ENCODE measurements around the gene GPR143. TPM values are rescaled to one million over a fixed set of nuclear protein-coding genes. Genes with fewer than 3 reads are reported as not detected.

The GPR143 gene
- total RNA-seq, 1 donor from 2014 or later, result 7.1 TPM

- no peak for DNase-seq (ENCODE audit: low spot score, unreplicated experiment)
- Mint-ChIP-seq H3K4me3 (ENCODE audit: low read depth) (no peak overlapping the region), H3K27ac (peak overlapping the region; percentile 57), H3K27me3 (no peaks in the 10 kb centered on the region), H3K9me3 (ENCODE audit: low read depth) (peaks cover 16% of the 10 kb centered on the region), H3K36me3 (ENCODE audit: insufficient read depth) (peaks cover 29% of the 10 kb centered on the region), H3K4me1 (ENCODE audit: low read depth) (peaks cover 3% of the 10 kb centered on the region)
- TF ChIP-seq, protein P1, sequence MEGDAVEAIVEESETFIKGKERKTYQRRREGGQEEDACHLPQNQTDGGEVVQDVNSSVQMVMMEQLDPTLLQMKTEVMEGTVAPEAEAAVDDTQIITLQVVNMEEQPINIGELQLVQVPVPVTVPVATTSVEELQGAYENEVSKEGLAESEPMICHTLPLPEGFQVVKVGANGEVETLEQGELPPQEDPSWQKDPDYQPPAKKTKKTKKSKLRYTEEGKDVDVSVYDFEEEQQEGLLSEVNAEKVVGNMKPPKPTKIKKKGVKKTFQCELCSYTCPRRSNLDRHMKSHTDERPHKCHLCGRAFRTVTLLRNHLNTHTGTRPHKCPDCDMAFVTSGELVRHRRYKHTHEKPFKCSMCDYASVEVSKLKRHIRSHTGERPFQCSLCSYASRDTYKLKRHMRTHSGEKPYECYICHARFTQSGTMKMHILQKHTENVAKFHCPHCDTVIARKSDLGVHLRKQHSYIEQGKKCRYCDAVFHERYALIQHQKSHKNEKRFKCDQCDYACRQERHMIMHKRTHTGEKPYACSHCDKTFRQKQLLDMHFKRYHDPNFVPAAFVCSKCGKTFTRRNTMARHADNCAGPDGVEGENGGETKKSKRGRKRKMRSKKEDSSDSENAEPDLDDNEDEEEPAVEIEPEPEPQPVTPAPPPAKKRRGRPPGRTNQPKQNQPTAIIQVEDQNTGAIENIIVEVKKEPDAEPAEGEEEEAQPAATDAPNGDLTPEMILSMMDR (IDR thresholded peaks at IDR 0.05; ENCODE audit: unreplicated experiment), result no peak
Observed at GRCh38 chrX:9707306-9708033, 58.2 kb downstream of the GPR143 start.

- Mint-ChIP-seq H3K27ac (no peak overlapping the region), H3K9me3 (ENCODE audit: low read depth) (peaks cover 14% of the 10 kb centered on the region), H3K36me3 (ENCODE audit: insufficient read depth) (peaks cover 30% of the 10 kb centered on the region), H3K4me3 (ENCODE audit: low read depth) (no peak overlapping the region), H3K27me3 (no peaks in the 10 kb centered on the region), H3K4me1 (ENCODE audit: low read depth) (peaks cover 3% of the 10 kb centered on the region)
- DNase-seq (ENCODE audit: low spot score, unreplicated experiment), result no peak
- TF ChIP-seq, protein P1 (IDR thresholded peaks at IDR 0.05; ENCODE audit: unreplicated experiment), result no peak
Observed at GRCh38 chrX:9706421-9706820, 59.2 kb downstream of the GPR143 start.

DNA sequence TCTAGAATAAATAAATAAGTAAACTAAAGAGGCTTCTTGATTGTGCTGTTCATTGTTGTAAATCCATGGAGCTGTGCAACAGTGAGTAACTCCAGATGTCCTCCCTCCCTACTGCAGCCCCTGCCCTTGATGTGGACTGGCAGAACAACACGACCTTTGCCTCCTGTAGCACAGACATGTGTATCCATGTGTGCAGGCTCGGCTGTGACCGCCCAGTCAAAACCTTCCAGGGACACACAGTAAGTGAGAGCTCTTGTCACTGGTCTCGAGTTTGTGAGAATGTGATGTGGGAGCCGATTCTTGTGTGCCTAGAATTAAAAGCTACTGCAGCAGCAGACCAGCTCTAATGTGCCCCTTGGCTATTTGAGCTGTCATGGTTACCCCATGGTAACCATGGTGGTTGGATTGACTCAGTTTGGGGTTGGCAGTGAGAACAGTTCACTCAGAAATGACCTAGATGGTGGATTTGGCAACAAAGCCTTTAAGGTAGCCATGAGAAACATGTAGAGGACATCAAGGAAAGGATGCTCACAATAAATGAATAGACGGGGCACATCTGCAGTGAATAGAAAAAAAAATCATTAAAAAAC, 60.7 kb downstream of the GPR143 start:
- no peaks in the 10 kb centered on the region for H3K27me3 Mint-ChIP-seq

DNA sequence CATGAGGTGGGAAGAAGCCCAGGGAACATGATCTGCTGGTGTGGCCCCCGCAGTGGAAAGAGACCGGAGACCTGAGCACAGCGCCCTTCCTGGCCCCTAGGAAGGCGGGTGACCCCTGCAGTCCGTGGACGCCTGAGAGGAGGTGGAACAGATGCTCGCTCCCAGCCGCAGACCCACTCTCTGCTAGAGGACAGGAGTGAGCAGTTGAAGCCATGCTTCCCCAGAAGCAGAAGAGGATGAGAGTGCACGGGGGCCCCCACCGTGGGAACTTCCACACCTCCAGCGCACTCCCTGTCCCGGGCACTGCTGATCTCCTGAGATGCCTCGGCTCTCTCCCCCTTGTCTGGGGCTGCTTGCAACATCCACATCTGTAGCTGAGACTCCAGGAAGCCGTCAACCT, 62.2 kb downstream of the GPR143 start:
- Mint-ChIP-seq H3K27ac (no peak overlapping the region), H3K36me3 (ENCODE audit: insufficient read depth) (peaks cover 42% of the 10 kb centered on the region)
- TF ChIP-seq, protein P1 (IDR thresholded peaks at IDR 0.05; ENCODE audit: unreplicated experiment), result no peak

More for the DNA sequence above, 60.7 kb downstream of the GPR143 start:
- Mint-ChIP-seq H3K4me1 (ENCODE audit: low read depth) (peaks cover 3% of the 10 kb centered on the region), H3K9me3 (ENCODE audit: low read depth) (peaks cover 18% of the 10 kb centered on the region), H3K4me3 (ENCODE audit: low read depth) (no peak overlapping the region), H3K27ac (no peak overlapping the region), H3K36me3 (ENCODE audit: insufficient read depth) (peaks cover 37% of the 10 kb centered on the region)
- TF ChIP-seq, protein P1 (IDR thresholded peaks at IDR 0.05; ENCODE audit: unreplicated experiment), result no peak
- no peak for DNase-seq (ENCODE audit: low spot score, unreplicated experiment)

GRCh38 chrX:9701790-9702189, 63.9 kb downstream of the GPR143 start:
- DNase-seq (ENCODE audit: low spot score, unreplicated experiment), result no peak
- TF ChIP-seq, protein P1 (IDR thresholded peaks at IDR 0.05; ENCODE audit: unreplicated experiment), result no peak
- no peaks in the 10 kb centered on the region for H3K4me1 Mint-ChIP-seq (ENCODE audit: low read depth)
- H3K27me3 Mint-ChIP-seq, result no peaks in the 10 kb centered on the region
- peaks cover 41% of the 10 kb centered on the region for H3K36me3 Mint-ChIP-seq (ENCODE audit: insufficient read depth)
- no peak overlapping the region for H3K27ac Mint-ChIP-seq
- peaks cover 19% of the 10 kb centered on the region for H3K9me3 Mint-ChIP-seq (ENCODE audit: low read depth)
- H3K4me3 Mint-ChIP-seq (ENCODE audit: low read depth), result no peak overlapping the region

More for the DNA sequence above, 62.2 kb downstream of the GPR143 start:
- Mint-ChIP-seq H3K9me3 (ENCODE audit: low read depth) (peaks cover 21% of the 10 kb centered on the region), H3K4me1 (ENCODE audit: low read depth) (no peaks in the 10 kb centered on the region), H3K27me3 (no peaks in the 10 kb centered on the region), H3K4me3 (ENCODE audit: low read depth) (no peak overlapping the region)
- DNase-seq (ENCODE audit: low spot score, unreplicated experiment), result no peak
